Measurements from ENCODE around the gene EXPH5.

DNA sequence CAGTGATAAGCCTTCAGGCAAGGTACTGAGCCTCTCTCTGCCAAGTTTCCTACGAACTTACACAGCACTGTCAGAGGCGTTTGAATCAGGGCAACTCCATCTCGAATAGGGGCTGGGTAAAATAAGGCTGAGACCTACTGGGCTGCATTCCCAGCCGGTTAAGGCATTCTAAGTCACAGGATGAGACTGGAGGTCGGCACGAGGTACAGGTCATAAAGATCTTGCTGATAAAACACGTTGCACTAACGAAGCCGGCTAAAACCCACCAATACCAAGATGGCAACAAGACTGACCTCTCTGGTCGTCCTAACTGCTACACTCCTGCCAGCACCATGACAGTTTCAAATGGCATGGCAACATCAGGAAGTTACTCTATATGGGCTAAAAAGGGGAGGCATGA lies 75.0 kb downstream of the EXPH5 start:
- TF ChIP-seq EZH2 (IDR thresholded peaks at IDR 0.05; ENCODE audit: insufficient read depth, poor library complexity, severe bottlenecking) (no peak), EZH2phosphoT487 (IDR thresholded peaks at IDR 0.05; ENCODE audit: insufficient read depth, low read depth) (no peak)
